Small intestine (tissue), 7 donors: Measurements from ENCODE around the gene HCAR2. TPM values are rescaled to one million over a fixed set of nuclear protein-coding genes. Genes with fewer than 3 reads are reported as not detected.
"Not testable (repeated sequence)": the region's sequence is repeated elsewhere in the genome, so short reads cannot be mapped to it uniquely, and the experiment has no call there.

ENCODE experiments used
- DNase-seq, 2 donors: peaks; one replicate each; pipeline versions ENCODE4 v3.0.0 to v3.0.0-alpha.2; 2013
- FAIRE-seq: peaks from 2 replicates; lab custom pipeline; 2012; peaks lifted over from hg19 to GRCh38; lab: Jason Lieb, UNC
- H3K27ac ChIP-seq, 3 donors: one replicate each; pipeline ENCODE4 v1.5.1; 2013; ENCODE audit warnings: low read length in 2 of 3, mild to moderate bottlenecking in 2 of 3, control low read depth in 1 of 3, inconsistent platforms in 1 of 3, low read depth in 1 of 3, moderate library complexity in 1 of 3
- H3K27me3 ChIP-seq, 3 donors: one replicate each; pipeline ENCODE4 v1.6.1; 2013; ENCODE audit warnings: low read length in 3 of 3, inconsistent platforms in 1 of 3; ENCODE audit not compliant: control insufficient read depth in 3 of 3, insufficient read depth in 3 of 3
- H3K36me3 ChIP-seq, 3 donors: one replicate each; pipeline ENCODE4 v1.6.1; 2013; ENCODE audit warnings: low read length in 3 of 3, inconsistent platforms in 1 of 3, low read depth in 1 of 3, mild to moderate bottlenecking in 1 of 3, moderate library complexity in 1 of 3; ENCODE audit not compliant: control insufficient read depth in 3 of 3, insufficient read depth in 2 of 3
- H3K4me1 ChIP-seq, 3 donors: one replicate each; pipeline ENCODE4 v1.6.1; 2013; ENCODE audit warnings: low read length in 2 of 3, inconsistent platforms in 1 of 3, low read depth in 1 of 3, mild to moderate bottlenecking in 1 of 3, moderate library complexity in 1 of 3; ENCODE audit not compliant: control insufficient read depth in 3 of 3, insufficient read depth in 2 of 3
- H3K4me3 ChIP-seq, 3 donors: one replicate each; pipeline ENCODE4 v1.5.1; 2013; ENCODE audit warnings: low read length in 3 of 3, control low read depth in 1 of 3, inconsistent platforms in 1 of 3, low read depth in 1 of 3, mild to moderate bottlenecking in 1 of 3, moderate library complexity in 1 of 3
- H3K9me3 ChIP-seq, 2 donors: one replicate each; pipeline ENCODE4 v1.6.1; 2013; ENCODE audit warnings: low read depth in 1 of 2, low read length in 1 of 2; ENCODE audit not compliant: control insufficient read depth in 2 of 2, insufficient read depth in 1 of 2
- WGBS, 3 donors: extraction: QIAGEN DNeasy Blood & Tissue Kit; methylation state at CpG; one replicate each; pipeline ENCODE4 v1.1.7; 2013; 5-methylcytosine and 5-hydroxymethylcytosine counted together
- polyA plus RNA-seq, 4 donors: library from polyadenylated mRNA; stranded (reverse) in 3 of 4; unstranded in 1 of 4; fragments of 200-250 nt in 3 of 4; fragments of 120-200 nt in 1 of 4; gene quantifications; one replicate each; pipeline versions ENCODE4 v1.2.1 to v1.2.3, GENCODE V29; 2013
- donor health status: healthy with polysubstance abuse.
- donor health status: control.
- donor health status: control.
- donor health status: Bipolar disorder and iron deficiency.
- donor health status: healthy.

Gene HCAR2
- polyA plus RNA-seq, 4 donors = 0.52 to 1.8 TPM; not detected in 2

DNA sequence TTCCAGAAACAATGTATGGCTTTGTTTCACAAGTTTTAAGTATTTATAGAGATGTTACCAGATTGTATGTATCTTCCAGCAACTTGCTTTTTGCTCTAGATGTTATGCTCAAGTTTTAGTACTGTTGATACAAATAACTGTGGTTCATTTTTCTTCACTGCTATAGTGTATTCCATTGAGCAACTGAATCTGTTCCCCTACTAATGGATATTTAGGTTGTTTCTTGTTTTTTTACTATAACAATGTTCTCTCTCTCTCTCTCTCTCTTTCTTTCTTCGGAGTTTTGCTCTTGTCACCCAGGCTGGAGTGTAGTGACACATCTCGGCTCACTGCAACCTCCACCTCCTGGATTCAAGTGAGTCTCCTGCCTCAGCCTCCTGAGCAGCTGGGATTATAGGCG is 16.6 kb downstream of the HCAR2 start:
- WGBS, 3 donors = 76 to 89% (median 89%) methylated on average over 3 of the region's 3 CpGs
- FAIRE-seq = no peak
- DNase-seq = no peak
- Histone ChIP-seq H3K4me1 (peaks cover 0 to 2% (median 0%) of the 10 kb centered on the region in 3 donors), H3K27me3 (no peaks in the 10 kb centered on the region), H3K4me3 (no peak overlapping the region), H3K9me3 (no peaks in the 10 kb centered on the region), H3K36me3 (no peaks in the 10 kb centered on the region), H3K27ac (peak overlapping the region in 1 of 3 donors; percentile 57)

DNA sequence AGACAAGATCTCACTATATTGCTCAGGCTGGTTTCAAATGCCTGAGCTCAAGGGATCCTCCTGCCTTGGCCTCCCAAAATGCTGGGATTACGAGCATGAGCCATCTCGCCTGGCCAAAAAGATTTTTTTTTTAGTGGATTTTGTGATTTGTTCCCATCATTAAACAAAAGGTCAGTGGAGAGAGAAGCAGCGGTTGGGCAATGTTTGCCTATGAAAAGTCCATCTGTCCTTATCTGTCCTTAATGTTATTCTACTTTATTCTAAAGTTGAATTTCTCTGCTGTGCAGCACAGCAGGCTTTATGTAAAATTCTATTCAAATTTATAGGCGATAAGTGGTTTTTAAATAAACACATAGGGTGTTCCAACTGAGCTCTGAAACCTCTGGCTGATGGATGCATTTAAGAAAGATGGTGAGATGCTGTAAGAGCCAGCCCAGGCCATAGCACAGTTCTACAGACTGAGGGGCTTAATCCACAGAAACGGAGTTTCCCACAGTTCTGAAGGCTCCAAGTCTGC is 18.8 kb downstream of the HCAR2 start:
- DNase-seq = no peak
- Histone ChIP-seq H3K36me3 (no peaks in the 10 kb centered on the region), H3K9me3 (no peaks in the 10 kb centered on the region), H3K4me1 (no peaks in the 10 kb centered on the region), H3K27ac (no peak overlapping the region), H3K27me3 (no peaks in the 10 kb centered on the region), H3K4me3 (no peak overlapping the region)
- WGBS, 3 donors = 67 to 77% (median 74%) methylated on average over 5 of the region's 5 CpGs
- FAIRE-seq = no peak

DNA sequence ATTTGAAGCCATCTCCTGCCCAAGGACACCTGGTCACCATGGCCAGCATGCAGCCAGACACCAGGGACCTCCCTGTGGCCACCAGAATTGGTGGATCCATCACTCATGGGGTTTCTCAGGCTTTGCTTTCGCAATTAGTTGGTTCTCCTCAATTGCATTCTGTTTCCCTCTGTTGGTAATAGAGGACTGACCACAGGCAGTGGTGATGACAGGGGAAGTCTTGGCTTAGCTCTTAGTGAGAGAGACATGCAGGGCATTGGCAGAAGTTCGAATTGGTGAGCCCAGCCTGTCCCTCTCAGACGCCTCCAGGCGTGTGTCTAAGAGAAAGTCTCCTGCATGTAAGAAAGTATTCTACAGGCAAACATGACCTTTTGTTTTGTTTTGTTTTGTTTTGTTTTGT is 21.3 kb downstream of the HCAR2 start:
- Histone ChIP-seq H3K27me3 (no peaks in the 10 kb centered on the region), H3K4me1 (no peaks in the 10 kb centered on the region), H3K36me3 (no peaks in the 10 kb centered on the region), H3K27ac (no peak overlapping the region), H3K4me3 (no peak overlapping the region), H3K9me3 (no peaks in the 10 kb centered on the region)
- no peak for FAIRE-seq
- 82 to 88% (median 83%) methylated on average over 4 of the region's 4 CpGs for WGBS, 3 donors
- DNase-seq = no peak

DNA sequence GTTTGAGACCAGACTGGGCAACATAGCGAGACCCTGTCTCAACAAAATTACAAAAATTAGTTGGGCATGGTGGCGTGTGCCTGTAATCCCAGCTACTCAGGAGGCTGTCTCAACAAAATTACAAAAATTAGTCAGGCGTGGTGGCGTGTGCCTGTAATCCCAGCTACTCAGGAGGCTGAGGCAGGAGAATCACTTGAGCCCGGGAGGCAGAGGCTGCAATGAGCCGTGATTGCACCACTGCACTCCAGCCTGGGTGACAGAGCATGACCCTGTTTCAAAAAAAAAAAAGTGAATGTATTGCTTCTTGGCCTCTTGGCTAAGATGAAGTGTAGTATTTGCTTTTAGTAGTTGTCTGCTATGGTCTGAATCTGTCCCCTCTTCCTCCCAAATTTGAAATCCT is 22.2 kb downstream of the HCAR2 start:
- not testable (repeated sequence) for FAIRE-seq, H3K27ac ChIP-seq
- WGBS, 3 donors = 84 to 92% (median 90%) methylated on average over 6 of the region's 6 CpGs

DNA sequence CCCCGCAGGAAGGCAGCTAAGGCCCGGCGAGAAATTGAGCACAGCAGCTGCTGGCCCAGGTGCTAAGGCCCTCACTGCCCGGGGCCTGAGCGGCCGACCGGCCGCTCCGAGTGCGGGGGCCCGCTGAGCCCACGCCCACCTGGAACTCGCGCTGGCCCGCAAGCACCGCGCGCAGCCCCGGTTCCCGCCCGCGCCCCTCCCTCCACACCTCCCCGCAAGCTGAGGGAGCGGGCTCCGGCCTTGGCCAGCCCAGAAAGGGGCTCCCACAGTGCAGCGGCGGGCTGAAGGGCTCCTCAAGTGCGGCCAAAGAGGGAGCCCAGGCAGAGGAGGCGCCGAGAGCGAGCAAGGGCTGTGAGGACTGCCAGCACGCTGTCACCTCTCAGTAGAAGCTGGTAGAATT is 26.4 kb downstream of the HCAR2 start:
- DNase-seq, H3K27me3 ChIP-seq, H3K4me1 ChIP-seq, H3K9me3 ChIP-seq, H3K4me3 ChIP-seq, FAIRE-seq, H3K27ac ChIP-seq, H3K36me3 ChIP-seq: not testable (repeated sequence)
- WGBS, 3 donors = 93 to 96% (median 96%) methylated on average over 22 to 32 of the region's 32 CpGs

More for the DNA sequence above, 22.2 kb downstream of the HCAR2 start:
- H3K27me3 ChIP-seq, DNase-seq, H3K9me3 ChIP-seq, H3K4me1 ChIP-seq, H3K36me3 ChIP-seq, H3K4me3 ChIP-seq: not testable (repeated sequence)

DNA sequence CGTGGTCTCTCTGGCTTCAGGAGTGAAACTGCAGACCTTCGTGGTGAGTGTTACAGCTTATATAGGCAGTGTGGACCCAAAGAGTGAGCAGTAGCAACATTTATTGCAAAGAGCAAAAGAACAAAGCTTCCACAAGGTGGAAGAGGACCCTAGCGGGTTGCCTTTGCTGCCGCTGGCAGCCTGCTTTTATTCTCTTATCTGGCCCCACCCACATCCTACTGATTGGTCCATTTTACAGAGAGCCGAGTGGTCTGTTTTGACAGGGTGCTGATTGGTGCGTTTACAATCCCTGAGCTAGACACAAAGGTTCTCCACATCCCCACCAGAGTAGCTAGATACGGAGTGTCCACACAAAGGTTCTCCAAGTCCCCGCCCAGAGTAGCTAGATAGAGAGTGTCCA is 27.1 kb downstream of the HCAR2 start:
- H3K9me3 ChIP-seq, H3K4me3 ChIP-seq, FAIRE-seq, H3K4me1 ChIP-seq, DNase-seq, H3K27ac ChIP-seq, H3K27me3 ChIP-seq, H3K36me3 ChIP-seq: not testable (repeated sequence)
- 84 to 91% (median 88%) methylated on average over 8 of the region's 8 CpGs for WGBS, 3 donors

DNA sequence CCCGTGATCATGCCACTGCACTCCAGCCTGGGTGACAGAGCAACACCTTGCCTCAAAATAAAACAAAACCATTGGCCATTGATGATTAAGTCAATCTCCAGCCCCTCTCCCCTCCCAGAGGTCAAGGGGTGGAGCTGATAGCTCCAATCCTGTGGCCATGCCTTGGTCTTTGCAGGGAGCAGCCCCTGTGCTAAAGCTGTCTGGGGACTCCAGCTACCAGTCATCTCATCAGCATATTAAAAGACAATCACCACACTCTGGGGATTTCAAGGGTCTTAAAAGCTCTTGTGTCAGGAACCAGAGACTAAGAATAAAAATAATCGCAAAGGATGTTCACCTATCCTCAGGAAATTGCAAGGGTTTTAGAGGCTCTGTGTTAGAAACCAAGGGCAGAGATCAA is 30.6 kb downstream of the HCAR2 start:
- no peak for FAIRE-seq
- WGBS, 3 donors = 77 to 80% (median 79%) methylated on average over 2 of the region's 2 CpGs
- Histone ChIP-seq H3K36me3 (no peaks in the 10 kb centered on the region), H3K4me1 (no peaks in the 10 kb centered on the region), H3K4me3 (no peak overlapping the region), H3K27ac (no peak overlapping the region), H3K9me3 (no peaks in the 10 kb centered on the region), H3K27me3 (peaks cover 0 to 2% (median 0%) of the 10 kb centered on the region in 3 donors)
- no peak for DNase-seq

DNA sequence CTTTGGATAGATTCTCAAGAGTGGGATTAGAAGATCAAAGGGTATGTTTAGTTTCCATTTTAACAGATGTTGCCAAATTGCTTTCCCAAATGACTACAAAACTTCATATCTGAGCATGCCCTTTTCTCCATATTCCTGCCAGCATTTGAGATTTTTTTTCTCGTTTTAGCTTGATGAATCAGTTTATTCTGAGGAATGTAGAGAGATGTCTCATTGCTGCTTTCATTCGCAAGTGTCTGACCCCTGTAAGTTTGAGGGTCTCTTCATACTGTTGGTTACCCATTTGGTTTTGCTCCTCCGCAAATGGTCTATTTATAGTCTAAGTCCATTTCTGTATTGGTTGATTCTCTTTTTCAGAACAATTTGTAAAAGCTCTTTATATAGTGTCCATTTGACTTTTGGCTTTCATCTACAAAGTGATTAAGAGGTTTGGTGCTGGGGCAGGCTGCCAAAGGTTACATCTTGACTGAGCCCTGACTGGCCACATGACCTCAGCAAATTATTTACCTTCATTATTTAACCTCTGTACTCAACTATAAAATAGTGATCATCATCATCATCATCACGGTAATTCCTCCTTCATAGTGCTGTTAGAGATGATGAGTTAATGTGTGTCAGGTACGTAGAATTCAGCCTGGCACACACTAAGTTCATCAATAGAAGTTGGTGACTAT is 33.6 kb downstream of the HCAR2 start:
- H3K27me3 ChIP-seq = peaks cover 0 to 2% (median 0%) of the 10 kb centered on the region in 3 donors
- WGBS, 3 donors = 61 to 66% (median 63%) methylated on average over 5 of the region's 5 CpGs
- no peaks in the 10 kb centered on the region for H3K36me3 ChIP-seq
- no peaks in the 10 kb centered on the region for H3K9me3 ChIP-seq
- DNase-seq (no peak), FAIRE-seq (no peak)
- H3K4me3 ChIP-seq = no peak overlapping the region
- H3K4me1 ChIP-seq = no peaks in the 10 kb centered on the region
- H3K27ac ChIP-seq = no peak overlapping the region

DNA sequence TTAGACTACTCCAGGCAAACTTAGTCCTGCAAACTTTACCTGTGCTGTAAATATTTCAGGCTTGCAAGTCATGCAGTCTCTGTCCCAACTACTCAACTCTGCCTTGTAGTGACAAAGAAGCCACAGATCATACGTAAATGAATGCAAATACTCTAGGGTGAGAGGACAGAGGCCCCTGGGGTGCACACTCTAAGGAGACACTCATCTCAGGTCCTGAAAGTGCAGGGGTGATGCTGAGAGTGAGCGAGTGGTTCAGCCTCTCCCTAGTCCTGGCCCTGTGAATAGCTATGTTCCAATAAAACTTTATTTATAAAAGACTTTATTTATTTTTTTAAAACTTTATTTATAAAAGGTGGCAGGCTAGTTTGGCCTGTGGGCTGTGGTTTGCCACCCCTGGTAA is 34.9 kb downstream of the HCAR2 start:
- Histone ChIP-seq H3K4me1 (no peaks in the 10 kb centered on the region), H3K27ac (no peak overlapping the region), H3K9me3 (no peaks in the 10 kb centered on the region), H3K4me3 (no peak overlapping the region), H3K27me3 (peaks cover 0 to 2% (median 0%) of the 10 kb centered on the region in 3 donors), H3K36me3 (no peaks in the 10 kb centered on the region)
- FAIRE-seq = no peak
- WGBS, 3 donors = 76 to 90% (median 88%) methylated on average over 2 of the region's 2 CpGs
- DNase-seq = no peak
